Kidney glomerular epithelial cell (primary cell): ENCODE measurements around the gene XCL1.
A peak's percentile ranks its signal among the peaks of the same experiment; 100 is the strongest.

Experiments
- DNase-seq: peaks from one replicate; lab custom pipeline; 2025; lab: John Stamatoyannopoulos, UW

XCL1 gene

GRCh38 chr1:168606096-168606495, 29.7 kb downstream of the XCL1 start:
- no peak for DNase-seq

GRCh38 chr1:168607872-168608428, 31.5 kb downstream of the XCL1 start:
- no peak for DNase-seq

GRCh38 chr1:168608796-168609715, 32.7 kb downstream of the XCL1 start:
- peak; percentile 20 for DNase-seq

GRCh38 chr1:168609741-168610510, 33.5 kb downstream of the XCL1 start:
- DNase-seq: no peak

- no peak for DNase-seq
Measured at GRCh38 chr1:168613038-168613451, 36.6 kb downstream of the XCL1 start.

- DNase-seq: no peak
Measured at GRCh38 chr1:168613691-168614231, 37.4 kb downstream of the XCL1 start.

GRCh38 chr1:168614235-168614634, 37.8 kb downstream of the XCL1 start:
- DNase-seq: no peak

- no peak for DNase-seq
Measured at GRCh38 chr1:168615965-168616364, 39.6 kb downstream of the XCL1 start.

- DNase-seq: no peak
Measured at GRCh38 chr1:168617974-168618750, 41.8 kb downstream of the XCL1 start.

- no peak for DNase-seq
Measured at GRCh38 chr1:168618886-168619285, 42.5 kb downstream of the XCL1 start.

- peak; percentile 30 for DNase-seq
Measured at GRCh38 chr1:168621356-168621755, 45.0 kb downstream of the XCL1 start.

GRCh38 chr1:168623003-168623828, 46.8 kb downstream of the XCL1 start:
- peak; percentile 17 for DNase-seq

- no peak for DNase-seq
Measured at GRCh38 chr1:168623831-168624230, 47.4 kb downstream of the XCL1 start.

- DNase-seq: no peak
Measured at GRCh38 chr1:168626326-168626725, 49.9 kb downstream of the XCL1 start.

- no peak for DNase-seq
Measured at GRCh38 chr1:168627370-168627769, 51.0 kb downstream of the XCL1 start.

GRCh38 chr1:168628807-168629206, 52.4 kb downstream of the XCL1 start:
- DNase-seq: peak; percentile 97

GRCh38 chr1:168629466-168629865, 53.1 kb downstream of the XCL1 start:
- DNase-seq: no peak
